IMR-90 (cell line): ENCODE measurements around the gene LRIG1. TPM values are rescaled to one million over a fixed set of nuclear protein-coding genes. Genes with fewer than 3 reads are reported as not detected.

Experiments used
- ATAC-seq: fragments of 200-7000 bp; cut with Tn5 transposase; 2 replicates; pipeline ENCODE4 v1.9.1; 2020; ENCODE audit warnings: low read depth, mild to moderate bottlenecking, moderate library complexity
- BruUV-seq: library from RNA; stranded (reverse); fragments of 400-500 nt; replicated peaks from 2 replicates; lab custom pipeline; 2021; lab: Mats Ljungman, UMichigan
- CTCF ChIA-PET: fragments of 300-600 bp; formaldehyde crosslinking; extraction: SDS; loops from one replicate; lab custom pipeline; 2021; ENCODE audit warnings: antibody characterized with exemption; lab: Yijun Ruan, JAX
- POLR2A ChIA-PET: fragments of 300-600 bp; sonication (Branson Sonifier 250); formaldehyde crosslinking; loops from one replicate; lab custom pipeline; 2022; ENCODE audit warnings: antibody characterized with exemption; ENCODE audit not compliant: unreplicated experiment; lab: Charles Lee
- DNase-seq: peaks from one replicate; pipeline ENCODE4 v3.0.0; 2013
- H2AFZ ChIP-seq: replicated peaks from 2 replicates; pipeline ENCODE3; 2013; ENCODE audit warnings: low read length, mild to moderate bottlenecking; ENCODE audit not compliant: poor library complexity
- H2AK5ac ChIP-seq: 2 replicates; pipeline ENCODE4 v1.6.1; 2013; ENCODE audit warnings: low read depth, low read length, inconsistent platforms
- H2AK9ac ChIP-seq: replicated peaks from 2 replicates; pipeline ENCODE3; 2013; ENCODE audit warnings: mild to moderate bottlenecking, low read depth, low read length, moderate library complexity; ENCODE audit not compliant: poor library complexity
- H2BK120ac ChIP-seq: 2 replicates; pipeline ENCODE4 v1.6.1; 2013; ENCODE audit warnings: low read depth, low read length, inconsistent platforms
- H2BK15ac ChIP-seq: 3 replicates; pipeline ENCODE4 v1.6.1; 2013; ENCODE audit warnings: low read depth, low read length, inconsistent platforms
- H2BK20ac ChIP-seq: 2 replicates; pipeline ENCODE4 v1.6.1; 2013; ENCODE audit warnings: low read depth, mild to moderate bottlenecking, inconsistent platforms, low read length, moderate library complexity
- H2BK5ac ChIP-seq: 2 replicates; pipeline ENCODE4 v1.6.1; 2013; ENCODE audit warnings: mild to moderate bottlenecking, low read depth, low read length, inconsistent platforms; ENCODE audit not compliant: poor library complexity, severe bottlenecking
- H3K14ac ChIP-seq: replicated peaks from 2 replicates; pipeline ENCODE4 v1.6.1; 2013; ENCODE audit warnings: low read depth, low read length, inconsistent platforms
- H3K18ac ChIP-seq: 2 replicates; pipeline ENCODE4 v1.6.1; 2013; ENCODE audit warnings: low read depth, low read length, control low read depth
- H3K23ac ChIP-seq: 2 replicates; pipeline ENCODE4 v1.6.1; 2013; ENCODE audit warnings: low read depth, low read length, inconsistent platforms
- H3K27ac ChIP-seq: 2 replicates; pipeline ENCODE4 v1.5.1; 2013; ENCODE audit warnings: mild to moderate bottlenecking, control low read depth, low read length; ENCODE audit not compliant: insufficient read depth
- H3K27me3 ChIP-seq: 2 replicates; pipeline ENCODE4 v1.6.1; 2013; ENCODE audit warnings: low read length; ENCODE audit not compliant: control insufficient read depth, insufficient read depth
- H3K36me3 ChIP-seq: 2 replicates; pipeline ENCODE4 v1.6.1; 2013; ENCODE audit warnings: low read length, mixed read lengths; ENCODE audit not compliant: control insufficient read depth, insufficient read depth
- H3K4ac ChIP-seq: 2 replicates; pipeline ENCODE4 v1.6.1; 2013; ENCODE audit warnings: low read depth, low read length, inconsistent platforms
- H3K4me1 ChIP-seq: 2 replicates; pipeline ENCODE4 v1.6.1; 2013; ENCODE audit warnings: low read length, mixed read lengths; ENCODE audit not compliant: control insufficient read depth, insufficient read depth
- H3K4me2 ChIP-seq: 2 replicates; pipeline ENCODE4 v1.6.1; 2013; ENCODE audit warnings: low read depth, mild to moderate bottlenecking, control low read depth, low read length, moderate library complexity
- H3K4me3 ChIP-seq: 2 replicates; pipeline ENCODE4 v1.5.1; 2013; ENCODE audit warnings: low read depth, mild to moderate bottlenecking, control low read depth, low read length, moderate library complexity; ENCODE audit not compliant: insufficient read depth
- H3K56ac ChIP-seq: 2 replicates; pipeline ENCODE4 v1.6.1; 2013; ENCODE audit warnings: low read length, inconsistent platforms; ENCODE audit not compliant: insufficient read depth; ENCODE audit errors: extremely low read depth
- H3K79me1 ChIP-seq, 2 experiments: 2 replicates each; pipeline ENCODE4 v1.6.1; 2013; ENCODE audit warnings: low read length in 2 of 2, inconsistent platforms in 1 of 2, low read depth in 1 of 2
- H3K9ac ChIP-seq: 2 replicates; pipeline ENCODE4 v1.6.1; 2013; ENCODE audit warnings: low read depth, low read length, control low read depth
- H3K9me1 ChIP-seq: 2 replicates; pipeline ENCODE4 v1.6.1; 2013; ENCODE audit warnings: low read length, inconsistent platforms; ENCODE audit not compliant: insufficient read depth
- H3K9me3 ChIP-seq: 2 replicates; pipeline ENCODE4 v1.6.1; 2013; ENCODE audit warnings: low read length; ENCODE audit not compliant: control insufficient read depth, insufficient read depth
- H4K20me1 ChIP-seq: 2 replicates; pipeline ENCODE4 v1.6.1; 2013; ENCODE audit warnings: low read length, inconsistent platforms; ENCODE audit not compliant: insufficient read depth
- H4K5ac ChIP-seq: 2 replicates; pipeline ENCODE4 v1.6.1; 2013; ENCODE audit warnings: mild to moderate bottlenecking, low read depth, low read length, control low read depth
- H4K8ac ChIP-seq, 2 experiments: 2 replicates each; pipeline ENCODE4 v1.6.1; 2013; ENCODE audit warnings: low read depth in 2 of 2, low read length in 2 of 2, control low read depth in 1 of 2, inconsistent platforms in 1 of 2
- H4K91ac ChIP-seq: 2 replicates; pipeline ENCODE4 v1.6.1; 2013; ENCODE audit warnings: low read depth, low read length, inconsistent platforms; ENCODE audit not compliant: insufficient read depth
- BHLHE40 ChIP-seq: fragments of 150-350 bp; IDR thresholded peaks from 2 replicates; pipeline ENCODE4 v1.6.1; 2016; ENCODE audit warnings: mild to moderate bottlenecking, low read depth, low read length
- FOS ChIP-seq: fragments of 150-350 bp; IDR thresholded peaks from 2 replicates; pipeline ENCODE4 v1.6.1; 2016; ENCODE audit warnings: low read depth, low read length
- MAFK ChIP-seq: IDR thresholded peaks from 2 replicates; pipeline ENCODE4 v1.6.1; 2012; ENCODE audit warnings: low read depth, low read length, improper control_type of control experiment
- MAZ ChIP-seq: IDR thresholded peaks from 2 replicates; pipeline ENCODE4 v1.6.1; 2012; ENCODE audit warnings: low read depth, mild to moderate bottlenecking, low read length, improper control_type of control experiment, moderate library complexity, borderline replicate concordance
- POLR2A ChIP-seq: IDR thresholded peaks from 2 replicates; pipeline ENCODE4 v1.6.1; 2012; ENCODE audit warnings: mild to moderate bottlenecking, low read depth, low read length
- SMC3 ChIP-seq: fragments of 150-350 bp; IDR thresholded peaks from 2 replicates; pipeline ENCODE4 v1.6.1; 2016; ENCODE audit warnings: low read depth, mild to moderate bottlenecking, antibody characterized with exemption, low read length, moderate library complexity
- WGBS, 2 experiments: methylation state at CpG; one replicate each; pipeline versions ENCODE4 v1.1.5 to v1.1.7; 2013; ENCODE audit warnings: missing lambda C conversion rate in 2 of 2; ENCODE audit not compliant: insufficient read length in 1 of 2; ENCODE audit errors: extremely low coverage in 2 of 2; 5-methylcytosine and 5-hydroxymethylcytosine counted together
- dilution Hi-C: fragments of 300-500 bp; cut with HindIII; formaldehyde crosslinking; loops from one replicate; pipeline ENCODE4 v1.14.3; 2018; ENCODE audit warnings: low sequenced_read_pairs; ENCODE audit not compliant: unreplicated experiment
- in situ Hi-C: fragments of 300-500 bp; cut with MboI; formaldehyde crosslinking; loops from 3 replicates; pipeline ENCODE4 v1.14.3; 2019; ENCODE audit warnings: low sequenced_read_pairs, inconsistent platforms, mixed read lengths
- intact Hi-C: fragments of 100-400 bp; cut with micrococcal nuclease; formaldehyde crosslinking; loops from 2 replicates; pipeline ENCODE4 v1.10.0; 2022
- polyA plus RNA-seq, 3 experiments: library from polyadenylated mRNA; depleted of rRNA; stranded (reverse); fragments of >200 nt; gene quantifications; 2 replicates each; pipeline ENCODE4 v1.2.3, GENCODE V29; 2012; ENCODE audit warnings: low replicate concordance in 1 of 3
- total RNA-seq: library from RNA; depleted of rRNA; stranded (reverse); fragments of >200 nt; gene quantifications from 2 replicates; pipeline ENCODE4 v1.2.3, GENCODE V29; 2012
- TF ChIP-seq, protein P1 (sequence below): fragments of 150-350 bp; IDR thresholded peaks from 2 replicates; pipeline ENCODE4 v1.6.1; 2016; ENCODE audit warnings: low read depth, mild to moderate bottlenecking, low read length, moderate library complexity, borderline replicate concordance

Gene LRIG1
- total and polyA plus RNA-seq, 2 of the 4 experiments (the other 2 are of a cell fraction), result 62.8 to 87.8 TPM

DNA sequence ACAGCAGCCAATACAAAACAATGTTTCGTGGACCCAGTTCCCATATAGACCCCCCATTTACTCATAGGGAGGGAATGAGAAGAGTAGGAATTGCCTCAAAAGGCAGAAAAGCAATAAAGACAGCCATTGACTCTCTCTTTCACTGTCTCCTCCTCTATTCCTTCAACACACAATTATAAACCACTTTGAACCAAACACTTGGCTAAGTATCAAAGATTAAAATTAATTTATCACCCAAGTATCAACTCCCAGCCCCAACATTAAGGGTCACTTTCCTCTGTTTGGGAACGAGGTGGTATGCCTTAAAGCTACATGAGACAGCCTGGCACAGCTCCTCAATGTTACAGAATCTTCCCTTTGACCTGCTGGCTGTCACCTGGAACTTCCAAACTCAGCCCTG, 16.4 kb upstream of the LRIG1 start:
- Histone ChIP-seq H3K9me1 (no peaks in the 10 kb centered on the region), H2AK5ac (no peak overlapping the region), H3K4ac (no peak overlapping the region), H2BK15ac (no peak overlapping the region), H3K9me3 (no peaks in the 10 kb centered on the region), H3K4me3 (no peak overlapping the region), H3K4me2 (no peak overlapping the region), H3K18ac (no peak overlapping the region), H3K9ac (no peak overlapping the region), H3K27ac (no peak overlapping the region), H4K20me1 (no peaks in the 10 kb centered on the region), H4K5ac (no peak overlapping the region), H2AK9ac (no peak overlapping the region), H3K23ac (no peak overlapping the region), H3K79me1 (no peaks in the 10 kb centered on the region), H3K14ac (no peak overlapping the region), H2BK5ac (no peak overlapping the region), H3K27me3 (no peaks in the 10 kb centered on the region; the same call in 1 of the 2 replicates), H3K56ac (no peak overlapping the region), H2BK20ac (no peak overlapping the region), H4K91ac (no peak overlapping the region), H2BK120ac (no peak overlapping the region), H4K8ac (no peak overlapping the region), H3K4me1 (no peaks in the 10 kb centered on the region; the same call in 1 of the 2 replicates), H3K36me3 (no peaks in the 10 kb centered on the region), H2AFZ (no peak overlapping the region)
- no peak for ATAC-seq
- ChIA-PET CTCF (interaction anchor here (1.2 kb wide), 1 partner anchor 11 kb away, joined by 5 read pairs; no protein-coding TSS in a partner anchor), POLR2A (no interaction called here)
- in situ Hi-C loops (no loop called here), dilution Hi-C loops (no loop called here), intact Hi-C loops (no loop called here)
- no CpG with 5 or more reads among the region's 2 CpGs for WGBS, 2 experiments
- no peak for DNase-seq
- no TSS peak for BruUV-seq
- TF ChIP-seq SMC3 (no peak), BHLHE40 (no peak), MAZ (no peak), MAFK (no peak), POLR2A (no peak), FOS (no peak)
- TF ChIP-seq, protein P1, sequence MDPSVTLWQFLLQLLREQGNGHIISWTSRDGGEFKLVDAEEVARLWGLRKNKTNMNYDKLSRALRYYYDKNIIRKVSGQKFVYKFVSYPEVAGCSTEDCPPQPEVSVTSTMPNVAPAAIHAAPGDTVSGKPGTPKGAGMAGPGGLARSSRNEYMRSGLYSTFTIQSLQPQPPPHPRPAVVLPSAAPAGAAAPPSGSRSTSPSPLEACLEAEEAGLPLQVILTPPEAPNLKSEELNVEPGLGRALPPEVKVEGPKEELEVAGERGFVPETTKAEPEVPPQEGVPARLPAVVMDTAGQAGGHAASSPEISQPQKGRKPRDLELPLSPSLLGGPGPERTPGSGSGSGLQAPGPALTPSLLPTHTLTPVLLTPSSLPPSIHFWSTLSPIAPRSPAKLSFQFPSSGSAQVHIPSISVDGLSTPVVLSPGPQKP, result no peak
